ENCODE measurements around the gene MCL1.
"Not testable (repeated sequence)": the region's sequence is repeated elsewhere in the genome, so short reads cannot be mapped to it uniquely, and the experiment has no call there.

Gene MCL1

DNA sequence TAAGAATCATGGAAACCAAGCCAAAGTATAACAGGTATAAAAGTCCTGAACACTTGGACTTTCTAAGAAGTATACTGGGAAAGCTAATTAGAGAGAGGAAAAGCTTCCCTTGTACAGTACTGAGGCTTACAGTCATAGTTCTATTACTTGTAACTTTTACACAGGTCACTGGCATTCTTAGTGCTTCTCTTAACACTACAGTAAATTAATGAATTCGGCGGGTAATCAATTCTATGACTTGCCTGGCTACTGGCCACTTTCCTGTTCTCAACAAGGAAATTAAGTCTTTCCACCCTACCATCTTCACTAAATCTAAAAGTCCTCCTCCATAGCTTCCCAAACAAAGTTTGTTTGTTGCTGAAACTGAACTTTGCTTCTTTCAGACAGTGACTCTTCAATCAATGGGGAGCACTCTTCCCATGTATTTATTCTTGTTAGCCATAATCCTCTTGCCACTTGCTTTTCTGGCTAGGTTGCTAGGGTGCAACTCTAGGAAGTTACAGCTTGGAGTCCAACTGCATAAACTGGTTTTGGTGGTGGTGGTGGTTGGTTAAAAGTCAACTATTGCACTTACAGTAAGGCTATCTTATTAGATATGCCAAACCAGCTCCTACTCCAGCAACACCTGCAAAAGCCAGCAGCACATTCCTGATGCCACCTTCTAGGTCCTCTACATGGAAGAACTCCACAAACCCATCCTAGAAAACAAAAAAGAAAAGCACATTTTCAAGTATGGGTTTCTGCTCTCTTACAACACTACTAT is 2.4 kb downstream of the MCL1 start:
- Histone ChIP-seq H3K27ac (ENCODE audit: low read depth, low read length) (no peak overlapping the region; the same call in 1 of the 2 replicates), H3K9me3 (ENCODE audit: control insufficient read depth, insufficient read depth, low read depth, low read length) (no peaks in the 10 kb centered on the region), H3K4me3 (ENCODE audit: low read depth, low read length) (peak overlapping the region; percentile 89), H3K4me1 (ENCODE audit: control insufficient read depth, insufficient read depth, low read length) (peaks cover 37% of the 10 kb centered on the region), H3K9ac (ENCODE audit: low read length) (peak overlapping the region; percentile 99), H3K36me3 (ENCODE audit: control insufficient read depth, insufficient read depth, low read length) (peaks cover 66% of the 10 kb centered on the region), H3K27me3 (ENCODE audit: control insufficient read depth, insufficient read depth, low read length) (no peaks in the 10 kb centered on the region)

DNA sequence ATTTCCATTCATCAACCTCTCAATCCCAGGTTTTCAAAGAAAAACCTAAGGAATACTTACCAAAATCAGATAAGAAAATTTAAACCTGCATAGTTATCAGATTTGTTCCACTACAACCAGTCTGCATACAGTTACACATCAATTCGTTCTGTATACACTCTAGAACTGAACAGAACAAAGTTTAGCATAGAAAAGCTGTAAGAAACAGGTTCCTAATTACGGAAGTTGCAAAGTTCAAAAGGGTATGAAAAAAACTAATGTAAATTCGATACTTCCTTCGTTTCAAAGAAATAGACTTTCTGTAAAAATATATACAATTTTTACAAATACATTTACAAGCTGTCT is 3.1 kb downstream of the MCL1 start:
- H3K9me3 ChIP-seq (ENCODE audit: control insufficient read depth, insufficient read depth, low read depth, low read length), result no peaks in the 10 kb centered on the region
- H3K4me1 ChIP-seq (ENCODE audit: control insufficient read depth, insufficient read depth, low read length), result peaks cover 37% of the 10 kb centered on the region
- peak overlapping the region; percentile 89 for H3K4me3 ChIP-seq (ENCODE audit: low read depth, low read length)
- H3K36me3 ChIP-seq (ENCODE audit: control insufficient read depth, insufficient read depth, low read length), result peaks cover 66% of the 10 kb centered on the region
- H3K27me3 ChIP-seq (ENCODE audit: control insufficient read depth, insufficient read depth, low read length), result no peaks in the 10 kb centered on the region
- H3K9ac ChIP-seq (ENCODE audit: low read length), result peak overlapping the region; percentile 99
- no peak overlapping the region for H3K27ac ChIP-seq (ENCODE audit: low read depth, low read length)

DNA sequence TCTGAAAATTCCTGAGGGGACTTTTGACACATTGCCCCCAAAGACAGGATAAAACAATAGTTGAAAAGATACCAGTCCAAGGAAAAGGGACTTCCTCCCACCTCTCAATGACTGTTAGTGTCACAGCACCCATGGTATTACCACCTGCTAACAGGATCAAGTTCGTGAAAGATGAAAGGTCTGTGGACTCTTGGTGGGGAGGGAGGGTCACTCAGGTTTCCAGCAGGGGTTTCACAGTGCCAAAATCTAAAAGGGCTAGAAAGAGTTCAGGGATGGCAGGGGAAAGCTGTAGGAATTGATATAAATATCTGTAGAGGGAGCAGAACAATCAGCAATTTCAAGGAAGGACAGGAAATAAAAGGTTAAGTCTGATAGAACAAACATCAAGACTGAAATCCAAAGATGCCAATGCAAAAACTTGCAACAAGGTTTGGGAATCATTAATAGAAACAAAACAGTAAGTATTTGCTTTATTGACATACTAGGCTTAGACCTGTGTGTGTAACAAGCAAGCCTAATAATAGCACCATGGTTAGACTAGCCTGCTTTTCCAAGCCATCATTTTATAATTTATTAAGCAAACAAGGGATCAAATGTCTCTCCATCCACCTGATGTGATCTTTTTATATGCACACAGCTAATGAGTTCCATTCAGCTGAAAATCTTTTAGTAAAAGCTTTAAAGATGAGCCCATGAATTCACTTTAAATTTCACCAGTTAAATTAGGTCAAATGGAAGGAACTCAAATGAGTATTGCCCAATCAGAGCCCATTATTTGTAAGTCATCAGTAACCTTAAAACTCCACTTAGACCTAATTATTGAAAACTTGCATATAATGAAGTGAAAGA is 3.7 kb downstream of the MCL1 start:
- H3K9ac ChIP-seq (ENCODE audit: low read length), result peak overlapping the region; percentile 99
- peaks cover 37% of the 10 kb centered on the region for H3K4me1 ChIP-seq (ENCODE audit: control insufficient read depth, insufficient read depth, low read length)
- no peak overlapping the region for H3K27ac ChIP-seq (ENCODE audit: low read depth, low read length)
- H3K27me3 ChIP-seq (ENCODE audit: control insufficient read depth, insufficient read depth, low read length), result no peaks in the 10 kb centered on the region
- H3K4me3 ChIP-seq (ENCODE audit: low read depth, low read length), result peak overlapping the region; percentile 89
- H3K36me3 ChIP-seq (ENCODE audit: control insufficient read depth, insufficient read depth, low read length), result peaks cover 71% of the 10 kb centered on the region
- H3K9me3 ChIP-seq (ENCODE audit: control insufficient read depth, insufficient read depth, low read depth, low read length), result no peaks in the 10 kb centered on the region

GRCh38 chr1:150575072-150575489 is 4.3 kb downstream of the MCL1 start:
- Histone ChIP-seq H3K4me1 (ENCODE audit: control insufficient read depth, insufficient read depth, low read length) (peaks cover 36% of the 10 kb centered on the region), H3K27ac (ENCODE audit: low read depth, low read length) (no peak overlapping the region)

GRCh38 chr1:150574260-150575071 is 4.9 kb downstream of the MCL1 start:
- Histone ChIP-seq H3K36me3 (ENCODE audit: control insufficient read depth, insufficient read depth, low read length) (peaks cover 74% of the 10 kb centered on the region), H3K27ac (ENCODE audit: low read depth, low read length) (no peak overlapping the region), H3K4me3 (ENCODE audit: low read depth, low read length) (peak overlapping the region; percentile 89), H3K4me1 (ENCODE audit: control insufficient read depth, insufficient read depth, low read length) (peaks cover 38% of the 10 kb centered on the region), H3K9ac (ENCODE audit: low read length) (peak overlapping the region; percentile 39), H3K27me3 (ENCODE audit: control insufficient read depth, insufficient read depth, low read length) (no peaks in the 10 kb centered on the region), H3K9me3 (ENCODE audit: control insufficient read depth, insufficient read depth, low read depth, low read length) (no peaks in the 10 kb centered on the region)

More at GRCh38 chr1:150575072-150575489, 4.3 kb downstream of the MCL1 start:
- Histone ChIP-seq H3K9ac (ENCODE audit: low read length) (peak overlapping the region; percentile 39), H3K9me3 (ENCODE audit: control insufficient read depth, insufficient read depth, low read depth, low read length) (no peaks in the 10 kb centered on the region), H3K27me3 (ENCODE audit: control insufficient read depth, insufficient read depth, low read length) (no peaks in the 10 kb centered on the region), H3K4me3 (ENCODE audit: low read depth, low read length) (peak overlapping the region; percentile 89), H3K36me3 (ENCODE audit: control insufficient read depth, insufficient read depth, low read length) (peaks cover 71% of the 10 kb centered on the region)

GRCh38 chr1:150573648-150574071 is 5.8 kb downstream of the MCL1 start:
- Histone ChIP-seq H3K36me3 (ENCODE audit: control insufficient read depth, insufficient read depth, low read length) (peaks cover 71% of the 10 kb centered on the region), H3K4me1 (ENCODE audit: control insufficient read depth, insufficient read depth, low read length) (peaks cover 44% of the 10 kb centered on the region)
- not testable (repeated sequence) for H3K9ac ChIP-seq (ENCODE audit: low read length); H3K27me3 ChIP-seq (ENCODE audit: control insufficient read depth, insufficient read depth, low read length); H3K27ac ChIP-seq (ENCODE audit: low read depth, low read length); H3K4me3 ChIP-seq (ENCODE audit: low read depth, low read length); H3K9me3 ChIP-seq (ENCODE audit: control insufficient read depth, insufficient read depth, low read depth, low read length)

- Histone ChIP-seq H3K4me3 (ENCODE audit: low read depth, low read length) (no peak overlapping the region), H3K9ac (ENCODE audit: low read length) (no peak overlapping the region), H3K36me3 (ENCODE audit: control insufficient read depth, insufficient read depth, low read length) (peaks cover 65% of the 10 kb centered on the region), H3K9me3 (ENCODE audit: control insufficient read depth, insufficient read depth, low read depth, low read length) (no peaks in the 10 kb centered on the region), H3K4me1 (ENCODE audit: control insufficient read depth, insufficient read depth, low read length) (peaks cover 50% of the 10 kb centered on the region), H3K27me3 (ENCODE audit: control insufficient read depth, insufficient read depth, low read length) (no peaks in the 10 kb centered on the region), H3K27ac (ENCODE audit: low read depth, low read length) (peak overlapping the region; percentile 32; the same call in 1 of the 2 replicates)
Measured at GRCh38 chr1:150572918-150573647, 6.3 kb downstream of the MCL1 start.

- peak overlapping the region; percentile 43 for H3K4me3 ChIP-seq (ENCODE audit: low read depth, low read length)
- H3K9me3 ChIP-seq (ENCODE audit: control insufficient read depth, insufficient read depth, low read depth, low read length), result no peaks in the 10 kb centered on the region
- H3K27me3 ChIP-seq (ENCODE audit: control insufficient read depth, insufficient read depth, low read length), result no peaks in the 10 kb centered on the region
- H3K9ac ChIP-seq (ENCODE audit: low read length), result peak overlapping the region; percentile 84
- H3K36me3 ChIP-seq (ENCODE audit: control insufficient read depth, insufficient read depth, low read length), result peaks cover 21% of the 10 kb centered on the region
- peak overlapping the region; percentile 89 for H3K27ac ChIP-seq (ENCODE audit: low read depth, low read length)
- peaks cover 48% of the 10 kb centered on the region for H3K4me1 ChIP-seq (ENCODE audit: control insufficient read depth, insufficient read depth, low read length)
Measured at GRCh38 chr1:150568594-150568966, 10.8 kb downstream of the MCL1 start.

DNA sequence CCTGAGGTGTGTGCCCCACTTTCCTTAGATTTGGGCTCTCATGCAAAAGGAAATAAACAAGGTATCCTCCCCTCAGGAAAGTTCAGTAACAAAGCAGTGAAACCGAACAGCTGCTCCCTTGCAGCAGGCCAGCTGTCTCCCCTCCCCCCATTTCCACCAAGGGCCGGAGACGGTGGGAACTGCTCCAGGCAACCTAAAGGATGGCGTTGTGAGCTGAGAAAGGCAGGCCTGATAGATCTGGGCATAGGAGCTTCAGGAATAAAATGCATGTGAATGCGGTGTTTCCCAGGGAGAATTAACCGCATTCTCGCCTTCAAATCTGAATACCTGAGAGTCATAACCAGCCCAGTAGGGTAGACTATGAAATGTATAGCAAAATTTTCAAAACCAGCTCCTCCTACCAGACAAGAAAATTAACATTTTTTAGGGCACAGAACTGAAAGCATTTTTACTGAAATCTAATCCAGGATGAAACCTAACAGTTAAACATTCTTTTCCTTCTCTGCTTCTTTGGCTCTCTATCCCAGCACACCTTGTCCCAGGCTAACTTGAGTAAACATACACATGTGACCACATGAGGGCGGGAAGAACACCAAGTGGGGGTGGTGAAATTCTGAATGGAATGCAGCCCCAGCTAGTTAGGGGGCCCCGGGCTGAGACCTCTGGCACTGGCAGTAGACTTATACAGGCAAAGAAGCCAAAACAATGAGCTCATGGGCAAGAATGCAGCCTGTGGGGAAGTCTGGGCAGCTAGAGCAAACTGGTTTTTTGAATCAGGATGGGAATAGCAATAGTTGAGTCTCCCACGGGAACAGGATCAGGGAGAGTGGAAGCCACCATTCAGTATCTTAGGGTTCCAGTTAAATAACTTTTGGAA is 11.5 kb downstream of the MCL1 start:
- Histone ChIP-seq H3K9me3 (ENCODE audit: control insufficient read depth, insufficient read depth, low read depth, low read length) (no peaks in the 10 kb centered on the region), H3K4me1 (ENCODE audit: control insufficient read depth, insufficient read depth, low read length) (peaks cover 48% of the 10 kb centered on the region), H3K9ac (ENCODE audit: low read length) (peak overlapping the region; percentile 84), H3K27me3 (ENCODE audit: control insufficient read depth, insufficient read depth, low read length) (no peaks in the 10 kb centered on the region), H3K36me3 (ENCODE audit: control insufficient read depth, insufficient read depth, low read length) (peaks cover 15% of the 10 kb centered on the region), H3K4me3 (ENCODE audit: low read depth, low read length) (peak overlapping the region; percentile 43), H3K27ac (ENCODE audit: low read depth, low read length) (peak overlapping the region; percentile 89)
